ENCODE results near the gene KANK2.

KANK2 gene

DNA sequence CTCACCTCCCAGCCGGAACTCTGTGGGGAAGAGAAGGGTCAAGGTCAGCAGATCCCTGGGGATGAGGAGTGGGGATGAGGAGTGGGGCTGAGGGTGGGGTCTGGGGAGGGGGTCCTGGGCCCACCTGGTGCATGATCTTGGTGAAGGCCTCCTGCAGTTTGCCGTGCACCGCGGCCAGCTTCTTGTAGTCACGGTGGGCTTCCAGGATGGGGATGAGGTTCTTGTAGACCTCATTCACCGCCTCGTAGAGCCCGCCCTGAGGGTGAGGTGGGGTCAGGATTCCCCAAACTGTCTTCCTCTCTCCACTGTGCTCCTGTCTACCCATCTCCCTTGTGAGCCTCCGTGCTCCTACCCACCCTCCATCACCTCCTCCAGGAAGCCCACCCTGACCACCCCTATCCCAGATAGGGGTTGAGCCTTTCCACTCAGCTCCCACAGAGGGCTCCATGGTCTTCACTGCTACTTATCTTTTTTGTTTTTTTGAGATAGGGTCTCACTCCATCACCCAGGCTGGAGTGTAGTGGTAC, 6.8 kb upstream of the KANK2 start:
- no peaks in the 10 kb centered on the region for H3K79me2 ChIP-seq (ENCODE audit: control insufficient read depth, insufficient read depth, low read length, unreplicated experiment)
- H3K4me3 ChIP-seq (ENCODE audit: low read depth, low read length), result no peak overlapping the region
- H3K27ac ChIP-seq (ENCODE audit: low read depth, low read length), result no peak overlapping the region
- no peaks in the 10 kb centered on the region for H3K36me3 ChIP-seq (ENCODE audit: insufficient read depth, low read length)
- peaks cover 19% of the 10 kb centered on the region for H3K4me1 ChIP-seq (ENCODE audit: control insufficient read depth, insufficient read depth, low read length, unreplicated experiment)
- H2AFZ ChIP-seq (ENCODE audit: low read length, unreplicated experiment), result no peak overlapping the region
- no peaks in the 10 kb centered on the region for H3K27me3 ChIP-seq (ENCODE audit: insufficient read depth, low read length)

DNA sequence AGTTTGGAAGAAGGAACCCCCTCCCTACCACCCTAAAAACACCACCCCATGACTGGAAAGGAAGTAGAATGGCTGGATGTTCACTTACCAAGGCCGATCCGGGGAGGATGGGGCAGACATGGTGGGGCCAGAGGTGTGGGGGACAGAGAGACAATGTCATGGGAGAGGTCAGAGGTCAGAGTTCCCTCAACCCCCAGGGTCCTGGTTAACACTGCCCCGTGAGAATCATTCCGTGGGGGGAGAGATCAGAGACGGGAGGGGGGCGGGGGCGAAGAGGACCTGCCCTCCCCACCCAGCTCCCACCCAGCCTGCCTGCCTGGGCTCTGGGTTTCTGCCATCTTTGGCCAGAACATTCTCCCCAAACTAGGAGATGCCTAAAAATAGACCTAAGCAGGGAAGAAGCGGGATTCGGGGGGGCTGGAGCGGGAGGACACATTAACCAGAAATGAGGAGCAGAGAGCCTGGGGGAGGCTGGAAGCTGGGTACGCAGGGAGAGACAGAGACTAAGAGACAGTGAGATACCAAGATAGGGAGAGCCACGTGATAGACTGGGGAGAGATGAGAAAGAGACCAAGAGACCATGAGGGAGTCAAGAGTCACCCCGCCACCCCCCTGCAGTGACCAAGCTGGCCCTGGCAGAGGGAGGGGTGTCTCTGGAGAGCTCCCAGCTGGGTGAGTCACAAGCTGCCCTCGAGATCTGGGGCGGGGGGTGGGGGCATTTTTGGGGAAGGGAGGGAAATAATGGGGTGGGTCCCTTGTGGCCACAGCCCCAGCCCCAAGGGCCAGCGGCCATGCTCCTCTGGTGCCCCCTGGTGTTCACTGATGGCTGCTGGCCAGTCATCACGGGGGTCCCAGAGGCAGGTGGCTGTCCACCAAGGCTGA, 6.1 kb upstream of the KANK2 start:
- H3K4me1 ChIP-seq (ENCODE audit: control insufficient read depth, insufficient read depth, low read length, unreplicated experiment), result peaks cover 19% of the 10 kb centered on the region
- peak overlapping the region; percentile 60 for H2AFZ ChIP-seq (ENCODE audit: low read length, unreplicated experiment)
- peak overlapping the region; percentile 64 for H3K27ac ChIP-seq (ENCODE audit: low read depth, low read length)
- no peaks in the 10 kb centered on the region for H3K36me3 ChIP-seq (ENCODE audit: insufficient read depth, low read length)
- no peak overlapping the region; the same call in 1 of the 2 replicates for H3K4me3 ChIP-seq (ENCODE audit: low read depth, low read length)
- no peaks in the 10 kb centered on the region for H3K27me3 ChIP-seq (ENCODE audit: insufficient read depth, low read length)
- H3K79me2 ChIP-seq (ENCODE audit: control insufficient read depth, insufficient read depth, low read length, unreplicated experiment), result no peaks in the 10 kb centered on the region

- Histone ChIP-seq H3K27ac (ENCODE audit: low read depth, low read length) (peak overlapping the region; percentile 64), H3K4me1 (ENCODE audit: control insufficient read depth, insufficient read depth, low read length, unreplicated experiment) (peaks cover 19% of the 10 kb centered on the region), H3K36me3 (ENCODE audit: insufficient read depth, low read length) (no peaks in the 10 kb centered on the region), H2AFZ (ENCODE audit: low read length, unreplicated experiment) (no peak overlapping the region), H3K27me3 (ENCODE audit: insufficient read depth, low read length) (no peaks in the 10 kb centered on the region), H3K79me2 (ENCODE audit: control insufficient read depth, insufficient read depth, low read length, unreplicated experiment) (no peaks in the 10 kb centered on the region), H3K4me3 (ENCODE audit: low read depth, low read length) (no peak overlapping the region; the same call in 1 of the 2 replicates)
Measured at GRCh38 chr19:11202488-11203193, 5.3 kb upstream of the KANK2 start.

- H3K36me3 ChIP-seq (ENCODE audit: insufficient read depth, low read length), result no peaks in the 10 kb centered on the region
- peaks cover 19% of the 10 kb centered on the region for H3K4me1 ChIP-seq (ENCODE audit: control insufficient read depth, insufficient read depth, low read length, unreplicated experiment)
- H3K27ac ChIP-seq (ENCODE audit: low read depth, low read length), result no peak overlapping the region
- H3K79me2 ChIP-seq (ENCODE audit: control insufficient read depth, insufficient read depth, low read length, unreplicated experiment), result peaks cover 4% of the 10 kb centered on the region
- H3K27me3 ChIP-seq (ENCODE audit: insufficient read depth, low read length), result no peaks in the 10 kb centered on the region
- no peak overlapping the region for H2AFZ ChIP-seq (ENCODE audit: low read length, unreplicated experiment)
- no peak overlapping the region for H3K4me3 ChIP-seq (ENCODE audit: low read depth, low read length)
Measured at GRCh38 chr19:11201791-11202190, 4.4 kb upstream of the KANK2 start.

- Histone ChIP-seq H3K27ac (ENCODE audit: low read depth, low read length) (no peak overlapping the region), H3K4me1 (ENCODE audit: control insufficient read depth, insufficient read depth, low read length, unreplicated experiment) (peaks cover 19% of the 10 kb centered on the region)
Measured at GRCh38 chr19:11200931-11201330, 3.6 kb upstream of the KANK2 start.

DNA sequence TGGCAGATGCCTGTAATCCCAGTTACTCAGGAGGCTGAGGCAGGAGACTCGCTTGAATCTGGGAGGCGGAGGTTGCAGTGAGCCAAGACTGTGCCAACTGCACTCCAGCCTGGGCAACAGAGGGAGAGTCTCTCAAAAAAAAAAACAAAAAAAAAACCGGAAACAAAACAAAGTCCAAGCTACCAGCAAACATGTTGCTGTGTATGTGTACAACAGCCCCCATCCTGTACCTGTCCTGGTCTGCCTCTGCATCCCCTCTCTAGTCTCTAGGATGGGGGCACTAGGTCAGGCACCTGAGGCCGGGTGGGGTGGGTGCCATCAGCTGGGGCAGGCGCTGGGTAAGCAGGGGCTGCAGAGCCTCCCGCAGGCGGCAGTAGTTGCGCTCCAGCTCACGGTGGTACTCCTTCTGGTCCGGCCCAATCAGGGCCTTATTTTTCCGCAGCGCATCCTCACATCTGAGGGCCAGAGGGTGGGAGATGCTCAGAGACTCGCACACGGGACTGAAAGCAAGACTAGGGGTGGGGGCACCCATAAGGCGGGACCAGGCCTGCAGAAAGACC, 2.8 kb upstream of the KANK2 start:
- no peak overlapping the region for H2AFZ ChIP-seq (ENCODE audit: low read length, unreplicated experiment)
- no peaks in the 10 kb centered on the region for H3K36me3 ChIP-seq (ENCODE audit: insufficient read depth, low read length)
- H3K27ac ChIP-seq (ENCODE audit: low read depth, low read length), result no peak overlapping the region
- H3K4me1 ChIP-seq (ENCODE audit: control insufficient read depth, insufficient read depth, low read length, unreplicated experiment), result peaks cover 25% of the 10 kb centered on the region
- no peak overlapping the region for H3K4me3 ChIP-seq (ENCODE audit: low read depth, low read length)
- H3K79me2 ChIP-seq (ENCODE audit: control insufficient read depth, insufficient read depth, low read length, unreplicated experiment), result peaks cover 18% of the 10 kb centered on the region
- H3K27me3 ChIP-seq (ENCODE audit: insufficient read depth, low read length), result no peaks in the 10 kb centered on the region

More at GRCh38 chr19:11200931-11201330, 3.6 kb upstream of the KANK2 start:
- Histone ChIP-seq H3K4me3 (ENCODE audit: low read depth, low read length) (no peak overlapping the region), H3K36me3 (ENCODE audit: insufficient read depth, low read length) (no peaks in the 10 kb centered on the region), H3K79me2 (ENCODE audit: control insufficient read depth, insufficient read depth, low read length, unreplicated experiment) (peaks cover 11% of the 10 kb centered on the region), H3K27me3 (ENCODE audit: insufficient read depth, low read length) (no peaks in the 10 kb centered on the region), H2AFZ (ENCODE audit: low read length, unreplicated experiment) (no peak overlapping the region)

GRCh38 chr19:11199517-11199916, 2.2 kb upstream of the KANK2 start:
- Histone ChIP-seq H3K4me3 (ENCODE audit: low read depth, low read length) (no peak overlapping the region), H2AFZ (ENCODE audit: low read length, unreplicated experiment) (no peak overlapping the region), H3K27me3 (ENCODE audit: insufficient read depth, low read length) (no peaks in the 10 kb centered on the region), H3K79me2 (ENCODE audit: control insufficient read depth, insufficient read depth, low read length, unreplicated experiment) (peaks cover 24% of the 10 kb centered on the region), H3K27ac (ENCODE audit: low read depth, low read length) (no peak overlapping the region), H3K36me3 (ENCODE audit: insufficient read depth, low read length) (no peaks in the 10 kb centered on the region), H3K4me1 (ENCODE audit: control insufficient read depth, insufficient read depth, low read length, unreplicated experiment) (peaks cover 20% of the 10 kb centered on the region)

GRCh38 chr19:11198769-11199424, 1.6 kb upstream of the KANK2 start:
- H2AFZ ChIP-seq (ENCODE audit: low read length, unreplicated experiment), result no peak overlapping the region
- no peak overlapping the region for H3K27ac ChIP-seq (ENCODE audit: low read depth, low read length)
- H3K27me3 ChIP-seq (ENCODE audit: insufficient read depth, low read length), result no peaks in the 10 kb centered on the region
- H3K36me3 ChIP-seq (ENCODE audit: insufficient read depth, low read length), result no peaks in the 10 kb centered on the region
- H3K4me1 ChIP-seq (ENCODE audit: control insufficient read depth, insufficient read depth, low read length, unreplicated experiment), result peaks cover 20% of the 10 kb centered on the region
- peaks cover 30% of the 10 kb centered on the region for H3K79me2 ChIP-seq (ENCODE audit: control insufficient read depth, insufficient read depth, low read length, unreplicated experiment)
- no peak overlapping the region for H3K4me3 ChIP-seq (ENCODE audit: low read depth, low read length)

- Histone ChIP-seq H3K4me1 (ENCODE audit: control insufficient read depth, insufficient read depth, low read length, unreplicated experiment) (peaks cover 14% of the 10 kb centered on the region), H2AFZ (ENCODE audit: low read length, unreplicated experiment) (no peak overlapping the region), H3K4me3 (ENCODE audit: low read depth, low read length) (no peak overlapping the region), H3K79me2 (ENCODE audit: control insufficient read depth, insufficient read depth, low read length, unreplicated experiment) (peaks cover 37% of the 10 kb centered on the region), H3K27me3 (ENCODE audit: insufficient read depth, low read length) (no peaks in the 10 kb centered on the region), H3K27ac (ENCODE audit: low read depth, low read length) (no peak overlapping the region), H3K36me3 (ENCODE audit: insufficient read depth, low read length) (peaks cover 5% of the 10 kb centered on the region; the same call in 1 of the 2 replicates)
Measured at GRCh38 chr19:11198175-11198534, 810 bp upstream of the KANK2 start.

Measured in ACC112 (cell line).